ENCODE results near the gene USH2A. TPM values are rescaled to one million over a fixed set of nuclear protein-coding genes. Genes with fewer than 3 reads are reported as not detected.

Gene USH2A
- total RNA-seq, 2 experiments from 2014 or later: not detected

GRCh38 chr1:215599418-215600074 lies 823.7 kb downstream of the USH2A start:
- no peak for DNase-seq
- CTCF ChIA-PET: interaction anchor here (0.6 kb wide), 1 partner anchor 54 kb away, joined by 3 read pairs; no protein-coding TSS in a partner anchor
- H3K27me3 Mint-ChIP-seq: no peaks in the 10 kb centered on the region
- POLR2A ChIA-PET: no interaction called here
- H3K9me3 Mint-ChIP-seq: no peaks in the 10 kb centered on the region
- H3K4me3 Mint-ChIP-seq: no peak overlapping the region
- no peak overlapping the region for H3K27ac Mint-ChIP-seq
- peaks cover 5% of the 10 kb centered on the region for H3K36me3 Mint-ChIP-seq (ENCODE audit: low read depth)
- H3K4me1 Mint-ChIP-seq: no peaks in the 10 kb centered on the region

GRCh38 chr1:215597961-215598360 lies 825.3 kb downstream of the USH2A start:
- Mint-ChIP-seq H3K4me1 (peaks cover 5% of the 10 kb centered on the region), H3K27me3 (no peaks in the 10 kb centered on the region), H3K4me3 (no peak overlapping the region), H3K36me3 (ENCODE audit: low read depth) (peaks cover 5% of the 10 kb centered on the region), H3K9me3 (no peaks in the 10 kb centered on the region), H3K27ac (no peak overlapping the region)
- ChIA-PET POLR2A (no interaction called here), CTCF (no interaction called here)
- no peak for DNase-seq

- no peak overlapping the region for H3K4me3 Mint-ChIP-seq
- ChIA-PET CTCF (no interaction called here), POLR2A (no interaction called here)
- H3K27ac Mint-ChIP-seq: no peak overlapping the region
- H3K4me1 Mint-ChIP-seq: peaks cover 10% of the 10 kb centered on the region
- H3K9me3 Mint-ChIP-seq: no peaks in the 10 kb centered on the region
- no peak for DNase-seq
- H3K36me3 Mint-ChIP-seq (ENCODE audit: low read depth): peaks cover 8% of the 10 kb centered on the region
- no peaks in the 10 kb centered on the region for H3K27me3 Mint-ChIP-seq
These were observed 828.0 kb downstream of the USH2A start for GRCh38 chr1:215595231-215595630.

- DNase-seq: no peak
- POLR2A ChIA-PET: no interaction called here
These were observed 828.6 kb downstream of the USH2A start for GRCh38 chr1:215594640-215595039.

GRCh38 chr1:215590779-215591491 lies 832.3 kb downstream of the USH2A start:
- POLR2A ChIA-PET: no interaction called here

More at GRCh38 chr1:215594640-215595039, 828.6 kb downstream of the USH2A start:
- no peak overlapping the region for H3K4me3 Mint-ChIP-seq
- CTCF ChIA-PET: interaction anchor here (1.0 kb wide), 1 partner anchor 9 kb away, joined by 5 read pairs; no protein-coding TSS in a partner anchor
- H3K36me3 Mint-ChIP-seq (ENCODE audit: low read depth): peaks cover 8% of the 10 kb centered on the region
- H3K27ac Mint-ChIP-seq: no peak overlapping the region
- H3K4me1 Mint-ChIP-seq: peaks cover 10% of the 10 kb centered on the region
- H3K27me3 Mint-ChIP-seq: no peaks in the 10 kb centered on the region
- H3K9me3 Mint-ChIP-seq: no peaks in the 10 kb centered on the region

GRCh38 chr1:215589650-215590435 lies 833.4 kb downstream of the USH2A start:
- Mint-ChIP-seq H3K4me3 (no peak overlapping the region), H3K36me3 (ENCODE audit: low read depth) (peaks cover 12% of the 10 kb centered on the region), H3K4me1 (peaks cover 10% of the 10 kb centered on the region), H3K9me3 (peaks cover 3% of the 10 kb centered on the region), H3K27me3 (no peaks in the 10 kb centered on the region), H3K27ac (no peak overlapping the region)
- ChIA-PET POLR2A (no interaction called here), CTCF (no interaction called here)
- DNase-seq: no peak

More at GRCh38 chr1:215590779-215591491, 832.3 kb downstream of the USH2A start:
- no peak for DNase-seq
- no peak overlapping the region for H3K27ac Mint-ChIP-seq
- no peaks in the 10 kb centered on the region for H3K9me3 Mint-ChIP-seq
- peaks cover 9% of the 10 kb centered on the region for H3K36me3 Mint-ChIP-seq (ENCODE audit: low read depth)
- H3K27me3 Mint-ChIP-seq: no peaks in the 10 kb centered on the region
- CTCF ChIA-PET: no interaction called here
- peaks cover 10% of the 10 kb centered on the region for H3K4me1 Mint-ChIP-seq
- H3K4me3 Mint-ChIP-seq: no peak overlapping the region

GRCh38 chr1:215584389-215584788 lies 838.9 kb downstream of the USH2A start:
- CTCF ChIA-PET: no interaction called here
- no peak overlapping the region for H3K27ac Mint-ChIP-seq
- H3K27me3 Mint-ChIP-seq: no peaks in the 10 kb centered on the region

GRCh38 chr1:215583185-215583749 lies 840.0 kb downstream of the USH2A start:
- H3K36me3 Mint-ChIP-seq (ENCODE audit: low read depth): peaks cover 22% of the 10 kb centered on the region
- H3K27ac Mint-ChIP-seq: no peak overlapping the region
- CTCF ChIA-PET: no interaction called here
- no peaks in the 10 kb centered on the region for H3K27me3 Mint-ChIP-seq
- H3K9me3 Mint-ChIP-seq: peaks cover 4% of the 10 kb centered on the region
- H3K4me1 Mint-ChIP-seq: no peaks in the 10 kb centered on the region
- POLR2A ChIA-PET: no interaction called here
- no peak for DNase-seq
- H3K4me3 Mint-ChIP-seq: no peak overlapping the region

More at GRCh38 chr1:215584389-215584788, 838.9 kb downstream of the USH2A start:
- no peak overlapping the region for H3K4me3 Mint-ChIP-seq
- no peaks in the 10 kb centered on the region for H3K4me1 Mint-ChIP-seq
- peaks cover 4% of the 10 kb centered on the region for H3K9me3 Mint-ChIP-seq
- H3K36me3 Mint-ChIP-seq (ENCODE audit: low read depth): peaks cover 20% of the 10 kb centered on the region
- DNase-seq: no peak
- POLR2A ChIA-PET: no interaction called here

GRCh38 chr1:215581896-215582295 lies 841.4 kb downstream of the USH2A start:
- Mint-ChIP-seq H3K27me3 (no peaks in the 10 kb centered on the region), H3K36me3 (ENCODE audit: low read depth) (peaks cover 22% of the 10 kb centered on the region), H3K9me3 (peaks cover 4% of the 10 kb centered on the region), H3K4me1 (no peaks in the 10 kb centered on the region), H3K4me3 (no peak overlapping the region), H3K27ac (no peak overlapping the region)
- DNase-seq: no peak
- ChIA-PET POLR2A (no interaction called here), CTCF (no interaction called here)

Data from activated CD4-positive, alpha-beta T cell treated with anti-CD3 and anti-CD28 coated beads, Interleukin-2, amount 10 ng/mL, durations not matched to agents 7 days and 5 days (primary cell).